ENCODE data around the gene TMEM135. TPM values are rescaled to one million over a fixed set of nuclear protein-coding genes. Genes with fewer than 3 reads are reported as not detected.

TMEM135 gene
- total RNA-seq, 4 donors from 2014 or later, result 19.8 to 52.6 (median 38.9) TPM

DNA sequence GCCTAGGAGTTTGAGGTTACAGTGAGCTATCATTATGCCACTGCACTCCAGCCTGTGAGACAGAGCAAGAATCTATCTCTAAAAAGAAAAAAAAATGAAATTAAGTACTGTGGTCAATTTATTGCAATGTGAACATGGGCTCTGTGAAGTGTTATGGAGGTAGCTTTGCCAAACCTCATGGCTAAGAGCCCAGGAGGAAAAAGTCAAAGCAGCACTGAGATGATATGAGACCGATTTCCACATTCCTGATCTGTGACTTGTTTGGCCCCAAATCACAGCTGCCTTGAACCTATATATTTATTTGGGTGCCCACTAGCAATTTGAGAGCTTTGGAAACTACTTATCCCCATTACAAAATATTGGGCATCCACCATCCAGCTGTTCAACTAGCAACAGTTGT, 29.8 kb upstream of the TMEM135 start:
- no peak for ATAC-seq (ENCODE audit: low FRiP score)
- TF ChIP-seq, protein P1, sequence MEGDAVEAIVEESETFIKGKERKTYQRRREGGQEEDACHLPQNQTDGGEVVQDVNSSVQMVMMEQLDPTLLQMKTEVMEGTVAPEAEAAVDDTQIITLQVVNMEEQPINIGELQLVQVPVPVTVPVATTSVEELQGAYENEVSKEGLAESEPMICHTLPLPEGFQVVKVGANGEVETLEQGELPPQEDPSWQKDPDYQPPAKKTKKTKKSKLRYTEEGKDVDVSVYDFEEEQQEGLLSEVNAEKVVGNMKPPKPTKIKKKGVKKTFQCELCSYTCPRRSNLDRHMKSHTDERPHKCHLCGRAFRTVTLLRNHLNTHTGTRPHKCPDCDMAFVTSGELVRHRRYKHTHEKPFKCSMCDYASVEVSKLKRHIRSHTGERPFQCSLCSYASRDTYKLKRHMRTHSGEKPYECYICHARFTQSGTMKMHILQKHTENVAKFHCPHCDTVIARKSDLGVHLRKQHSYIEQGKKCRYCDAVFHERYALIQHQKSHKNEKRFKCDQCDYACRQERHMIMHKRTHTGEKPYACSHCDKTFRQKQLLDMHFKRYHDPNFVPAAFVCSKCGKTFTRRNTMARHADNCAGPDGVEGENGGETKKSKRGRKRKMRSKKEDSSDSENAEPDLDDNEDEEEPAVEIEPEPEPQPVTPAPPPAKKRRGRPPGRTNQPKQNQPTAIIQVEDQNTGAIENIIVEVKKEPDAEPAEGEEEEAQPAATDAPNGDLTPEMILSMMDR (IDR thresholded peaks at IDR 0.05), result no peak

DNA sequence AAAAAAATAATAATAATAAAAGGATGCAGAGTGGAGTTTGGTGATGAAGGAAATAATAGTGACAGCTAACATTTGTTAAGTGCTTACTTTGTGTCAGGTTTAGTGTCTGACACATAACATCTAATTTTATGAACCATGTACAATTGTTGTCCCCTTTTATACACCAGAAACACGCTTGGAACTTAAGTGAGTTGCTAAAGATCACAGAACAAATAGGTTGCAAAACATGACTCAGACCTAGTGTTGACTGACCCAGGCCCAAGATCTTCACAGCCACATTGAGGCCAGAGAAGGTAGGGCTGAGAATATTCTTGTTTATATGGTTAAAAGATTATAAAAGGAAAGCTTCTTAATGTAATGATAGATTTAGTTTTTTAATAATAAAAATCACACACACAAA, 25.6 kb upstream of the TMEM135 start:
- ATAC-seq (ENCODE audit: low FRiP score) (no peak), DNase-seq (ENCODE audit: low spot score) (no peak)
- TF ChIP-seq, protein P1 (IDR thresholded peaks at IDR 0.05), result no peak

More for the DNA sequence above, 29.8 kb upstream of the TMEM135 start:
- DNase-seq (ENCODE audit: low spot score), result no peak

- TF ChIP-seq, protein P1 (IDR thresholded peaks at IDR 0.05), result no peak
- no peak for ATAC-seq (ENCODE audit: low FRiP score)
- DNase-seq (ENCODE audit: low spot score), result no peak
Measured at GRCh38 chr11:87012673-87013072, 25.1 kb upstream of the TMEM135 start.

- TF ChIP-seq, protein P1 (IDR thresholded peaks at IDR 0.05), result no peak
- no peak for ATAC-seq (ENCODE audit: low FRiP score)
- no peak for DNase-seq (ENCODE audit: low spot score)
Measured at GRCh38 chr11:87013912-87014825, 23.6 kb upstream of the TMEM135 start.

DNA sequence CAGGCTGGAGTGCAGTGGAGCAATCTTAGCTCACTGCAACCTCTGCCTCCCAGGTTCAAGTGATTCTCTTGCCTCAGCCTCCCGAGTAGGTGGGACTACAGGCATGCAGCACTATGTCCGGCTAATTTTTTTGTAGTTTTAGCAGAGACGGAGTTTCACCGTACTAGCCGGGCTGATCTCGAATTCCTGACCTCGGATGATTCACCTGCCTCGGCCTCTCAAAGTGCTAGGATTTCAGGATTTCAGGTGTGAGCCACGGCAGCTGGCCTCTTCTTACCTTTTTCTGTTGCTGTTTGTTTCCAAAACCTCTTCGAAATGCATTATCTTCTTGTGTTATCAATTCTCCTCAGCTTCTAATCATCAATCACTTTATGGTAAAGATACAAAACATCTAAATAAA, 22.1 kb upstream of the TMEM135 start:
- DNase-seq (ENCODE audit: low spot score), result no peak
- TF ChIP-seq, protein P1 (IDR thresholded peaks at IDR 0.05), result no peak
- ATAC-seq (ENCODE audit: low FRiP score), result no peak

DNA sequence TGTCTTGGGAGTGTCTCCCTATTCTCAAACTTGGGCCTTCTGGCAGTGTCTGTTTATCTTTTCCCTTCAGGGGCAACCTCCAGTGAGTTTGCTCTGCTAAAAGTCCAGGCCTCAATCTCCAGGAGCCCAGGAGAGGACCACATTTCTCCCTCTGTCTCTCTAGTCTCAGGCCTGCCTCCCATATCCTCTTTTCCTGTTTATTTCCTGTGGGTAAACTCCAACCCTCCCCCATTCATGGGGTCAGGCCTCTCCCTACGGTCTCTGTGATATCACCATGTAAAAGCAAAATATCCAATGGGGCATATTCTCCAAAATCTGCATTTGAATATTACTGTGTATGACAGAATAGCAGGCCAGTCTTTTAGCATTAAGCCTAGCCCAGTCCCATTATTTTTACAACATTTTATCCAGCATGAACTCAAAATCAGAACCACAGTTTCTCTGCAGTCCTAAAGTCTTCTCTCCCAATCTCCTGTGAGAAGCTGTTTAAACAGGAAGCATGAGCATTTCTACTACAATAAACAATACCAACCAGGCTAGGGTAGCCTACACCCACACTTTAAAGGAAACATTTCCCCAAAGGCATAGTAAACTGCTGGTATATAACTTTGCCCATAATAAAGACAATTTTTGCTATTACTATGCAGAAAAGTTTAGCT, 18.0 kb upstream of the TMEM135 start:
- ATAC-seq (ENCODE audit: low FRiP score) (no peak), DNase-seq (ENCODE audit: low spot score) (no peak)
- TF ChIP-seq, protein P1 (IDR thresholded peaks at IDR 0.05), result no peak

All from omental fat pad (tissue), 4 donors.